Panc1 (cell line): ENCODE results near the gene ATP6V0E2. TPM values are rescaled to one million over a fixed set of nuclear protein-coding genes. Genes with fewer than 3 reads are reported as not detected.

Source experiments
- ATAC-seq: fragments of 200-7000 bp; cut with Tn5 transposase; 2 replicates; pipeline ENCODE4 v1.9.1; 2020; ENCODE audit warnings: mild to moderate bottlenecking, moderate library complexity
- BruUV-seq: library from RNA; stranded (reverse); fragments of 400-500 nt; replicated peaks from 2 replicates; lab custom pipeline; 2021; lab: Mats Ljungman, UMichigan
- CTCF ChIA-PET: fragments of 300-600 bp; sonication (Branson Sonifier 250); formaldehyde crosslinking; loops from one replicate; lab custom pipeline; 2022; ENCODE audit warnings: antibody characterized with exemption; lab: Charles Lee
- POLR2A ChIA-PET: fragments of 300-600 bp; sonication (Branson Sonifier 250); formaldehyde crosslinking; loops from one replicate; lab custom pipeline; 2022; ENCODE audit warnings: antibody characterized with exemption; lab: Charles Lee
- DNase-seq: peaks from one replicate; pipeline ENCODE4 v3.0.0-alpha.2; 2010; ENCODE audit warnings: low read depth, low spot score
- H3K27ac ChIP-seq: 2 replicates; pipeline ENCODE4 v1.5.1; 2011; ENCODE audit warnings: mild to moderate bottlenecking, low read length, inconsistent platforms
- H3K27me3 ChIP-seq: fragments of 200-500 bp; sonication (Bioruptor generic); 2 replicates; pipeline ENCODE4 v1.6.0; 2014; ENCODE audit warnings: low read length, inconsistent platforms; ENCODE audit not compliant: control insufficient read depth, insufficient read depth
- H3K36me3 ChIP-seq: fragments of 200-500 bp; sonication (Bioruptor generic); 2 replicates; pipeline ENCODE4 v1.5.1; 2014; ENCODE audit warnings: inconsistent platforms, mild to moderate bottlenecking, low read length, moderate library complexity; ENCODE audit not compliant: control insufficient read depth, insufficient read depth
- H3K4me1 ChIP-seq: 2 replicates; pipeline ENCODE4 v1.5.1; 2011; ENCODE audit warnings: inconsistent platforms, mild to moderate bottlenecking, low read length, moderate library complexity; ENCODE audit not compliant: control insufficient read depth, insufficient read depth
- H3K4me3 ChIP-seq, 2 experiments: 2 replicates each; pipeline ENCODE4 v1.5.1; 2011 to 2012; ENCODE audit warnings: low read depth in 2 of 2, low read length in 2 of 2, mild to moderate bottlenecking in 2 of 2, inconsistent platforms in 1 of 2, moderate library complexity in 1 of 2
- H3K9me3 ChIP-seq: fragments of 200-500 bp; sonication (Bioruptor generic); 2 replicates; pipeline ENCODE4 v1.5.1; 2014; ENCODE audit warnings: low read depth, mild to moderate bottlenecking, inconsistent platforms, low read length, moderate library complexity; ENCODE audit not compliant: control insufficient read depth, insufficient read depth
- POLR2AphosphoS5 ChIP-seq: IDR thresholded peaks from 2 replicates; pipeline ENCODE4 v1.6.1; 2012; ENCODE audit warnings: mild to moderate bottlenecking, low read depth, low read length, moderate library complexity
- SIN3A ChIP-seq: IDR thresholded peaks from 2 replicates; pipeline ENCODE4 v1.6.1; 2012; ENCODE audit warnings: low read depth, mild to moderate bottlenecking, low read length, moderate library complexity, borderline replicate concordance; ENCODE audit not compliant: insufficient read depth
- TCF7L2 ChIP-seq: IDR thresholded peaks from 2 replicates; pipeline ENCODE4 v1.6.1; 2011; ENCODE audit warnings: mild to moderate bottlenecking, low read depth, low read length, inconsistent platforms
- in situ Hi-C: cut with HindIII; loops from 2 replicates; pipeline ENCODE4 v1.10.0; 2016; ENCODE audit warnings: low sequenced_read_pairs, low pct_unique_long_range_greater_than_20kb
- intact Hi-C: fragments of 100-400 bp; cut with micrococcal nuclease; formaldehyde crosslinking; loops from one replicate; pipeline ENCODE4 v1.10.0; 2022; ENCODE audit not compliant: unreplicated experiment
- total RNA-seq: library from RNA; stranded (reverse); gene quantifications from one replicate; pipeline ENCODE4 v1.2.1, GENCODE V29; 2021; ENCODE audit not compliant: unreplicated experiment
- TF ChIP-seq, protein P1 (sequence below), 2 experiments: IDR thresholded peaks; 2 replicates each; pipeline ENCODE4 v1.6.1; 2011 to 2012; ENCODE audit warnings: low read depth in 2 of 2, control low read depth in 1 of 2, low read length in 1 of 2, mild to moderate bottlenecking in 1 of 2, moderate library complexity in 1 of 2; ENCODE audit not compliant: insufficient read depth in 1 of 2
- TF ChIP-seq, protein P2 (sequence below): fragments of 450-650 bp; IDR thresholded peaks from 2 replicates; pipeline ENCODE4 v1.5.1; 2017; ENCODE audit warnings: mild to moderate bottlenecking

ATP6V0E2 gene
- total RNA-seq, 1 experiment from 2014 or later = 44.7 TPM

DNA sequence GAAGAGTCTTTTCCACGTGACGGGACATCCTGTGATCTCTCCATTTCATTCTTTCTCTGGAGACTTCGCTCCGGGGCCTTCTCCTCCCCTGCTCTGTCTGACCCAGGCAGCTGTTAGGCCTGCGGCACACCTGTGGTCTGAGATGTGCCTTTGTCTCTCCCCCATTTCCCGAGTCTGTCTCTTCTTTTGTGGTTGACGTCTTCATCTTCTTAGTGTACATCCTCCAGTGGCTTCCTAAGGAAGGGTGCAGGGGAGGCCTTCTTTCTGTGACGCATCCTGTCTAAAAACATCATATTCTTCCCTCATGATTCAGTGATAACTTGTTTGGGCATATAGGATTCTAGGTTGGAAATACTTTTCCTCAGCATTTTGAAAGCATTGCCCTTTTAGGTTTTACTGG is 17.2 kb upstream of the ATP6V0E2 start:
- Histone ChIP-seq H3K27me3 (no peaks in the 10 kb centered on the region), H3K4me1 (no peaks in the 10 kb centered on the region; the same call in 1 of the 2 replicates), H3K27ac (no peak overlapping the region), H3K4me3 (no peak overlapping the region), H3K36me3 (no peaks in the 10 kb centered on the region), H3K9me3 (no peaks in the 10 kb centered on the region)
- in situ Hi-C loops = no loop called here
- BruUV-seq = no TSS peak
- no peak for ATAC-seq
- TF ChIP-seq, protein P1, sequence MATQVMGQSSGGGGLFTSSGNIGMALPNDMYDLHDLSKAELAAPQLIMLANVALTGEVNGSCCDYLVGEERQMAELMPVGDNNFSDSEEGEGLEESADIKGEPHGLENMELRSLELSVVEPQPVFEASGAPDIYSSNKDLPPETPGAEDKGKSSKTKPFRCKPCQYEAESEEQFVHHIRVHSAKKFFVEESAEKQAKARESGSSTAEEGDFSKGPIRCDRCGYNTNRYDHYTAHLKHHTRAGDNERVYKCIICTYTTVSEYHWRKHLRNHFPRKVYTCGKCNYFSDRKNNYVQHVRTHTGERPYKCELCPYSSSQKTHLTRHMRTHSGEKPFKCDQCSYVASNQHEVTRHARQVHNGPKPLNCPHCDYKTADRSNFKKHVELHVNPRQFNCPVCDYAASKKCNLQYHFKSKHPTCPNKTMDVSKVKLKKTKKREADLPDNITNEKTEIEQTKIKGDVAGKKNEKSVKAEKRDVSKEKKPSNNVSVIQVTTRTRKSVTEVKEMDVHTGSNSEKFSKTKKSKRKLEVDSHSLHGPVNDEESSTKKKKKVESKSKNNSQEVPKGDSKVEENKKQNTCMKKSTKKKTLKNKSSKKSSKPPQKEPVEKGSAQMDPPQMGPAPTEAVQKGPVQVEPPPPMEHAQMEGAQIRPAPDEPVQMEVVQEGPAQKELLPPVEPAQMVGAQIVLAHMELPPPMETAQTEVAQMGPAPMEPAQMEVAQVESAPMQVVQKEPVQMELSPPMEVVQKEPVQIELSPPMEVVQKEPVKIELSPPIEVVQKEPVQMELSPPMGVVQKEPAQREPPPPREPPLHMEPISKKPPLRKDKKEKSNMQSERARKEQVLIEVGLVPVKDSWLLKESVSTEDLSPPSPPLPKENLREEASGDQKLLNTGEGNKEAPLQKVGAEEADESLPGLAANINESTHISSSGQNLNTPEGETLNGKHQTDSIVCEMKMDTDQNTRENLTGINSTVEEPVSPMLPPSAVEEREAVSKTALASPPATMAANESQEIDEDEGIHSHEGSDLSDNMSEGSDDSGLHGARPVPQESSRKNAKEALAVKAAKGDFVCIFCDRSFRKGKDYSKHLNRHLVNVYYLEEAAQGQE (IDR thresholded peaks at IDR 0.05; ENCODE audit: insufficient read depth in 1 of 2, low read depth in 2 of 2, low read length in 1 of 2) = no peak
- no peak for TF ChIP-seq TCF7L2
- no peak for TF ChIP-seq POLR2AphosphoS5
- TF ChIP-seq, protein P2, sequence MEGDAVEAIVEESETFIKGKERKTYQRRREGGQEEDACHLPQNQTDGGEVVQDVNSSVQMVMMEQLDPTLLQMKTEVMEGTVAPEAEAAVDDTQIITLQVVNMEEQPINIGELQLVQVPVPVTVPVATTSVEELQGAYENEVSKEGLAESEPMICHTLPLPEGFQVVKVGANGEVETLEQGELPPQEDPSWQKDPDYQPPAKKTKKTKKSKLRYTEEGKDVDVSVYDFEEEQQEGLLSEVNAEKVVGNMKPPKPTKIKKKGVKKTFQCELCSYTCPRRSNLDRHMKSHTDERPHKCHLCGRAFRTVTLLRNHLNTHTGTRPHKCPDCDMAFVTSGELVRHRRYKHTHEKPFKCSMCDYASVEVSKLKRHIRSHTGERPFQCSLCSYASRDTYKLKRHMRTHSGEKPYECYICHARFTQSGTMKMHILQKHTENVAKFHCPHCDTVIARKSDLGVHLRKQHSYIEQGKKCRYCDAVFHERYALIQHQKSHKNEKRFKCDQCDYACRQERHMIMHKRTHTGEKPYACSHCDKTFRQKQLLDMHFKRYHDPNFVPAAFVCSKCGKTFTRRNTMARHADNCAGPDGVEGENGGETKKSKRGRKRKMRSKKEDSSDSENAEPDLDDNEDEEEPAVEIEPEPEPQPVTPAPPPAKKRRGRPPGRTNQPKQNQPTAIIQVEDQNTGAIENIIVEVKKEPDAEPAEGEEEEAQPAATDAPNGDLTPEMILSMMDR = no peak
- no peak for TF ChIP-seq SIN3A
- no peak for DNase-seq
- ChIA-PET CTCF (no interaction called here), POLR2A (no interaction called here)
- intact Hi-C loops = no loop called here

DNA sequence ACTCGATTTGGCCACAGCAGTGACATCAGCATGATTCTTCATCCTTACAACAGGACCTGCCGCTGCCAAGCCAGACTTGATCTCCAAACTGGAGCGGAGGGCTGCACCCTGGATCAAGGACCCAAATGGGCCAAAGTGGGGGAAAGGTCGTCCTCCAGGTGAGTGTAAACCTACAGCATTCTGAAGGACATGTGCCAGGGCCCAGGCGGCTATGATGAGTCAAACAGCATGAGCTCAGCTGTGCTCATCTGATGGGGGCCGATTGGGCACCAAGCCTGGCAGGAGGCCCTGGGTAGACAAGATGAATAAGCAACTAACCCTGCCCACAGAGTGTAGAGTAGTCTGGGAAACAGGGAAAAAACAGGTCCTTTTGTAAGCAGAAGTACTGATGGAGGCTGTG is 14.4 kb upstream of the ATP6V0E2 start:
- Histone ChIP-seq H3K27ac (no peak overlapping the region), H3K36me3 (no peaks in the 10 kb centered on the region), H3K27me3 (no peaks in the 10 kb centered on the region), H3K4me3 (no peak overlapping the region), H3K4me1 (no peaks in the 10 kb centered on the region; the same call in 1 of the 2 replicates), H3K9me3 (no peaks in the 10 kb centered on the region)
- no TSS peak for BruUV-seq
- CTCF ChIA-PET = no interaction called here
- no peak for DNase-seq
- intact Hi-C loops (no loop called here), in situ Hi-C loops (no loop called here)
- TF ChIP-seq, protein P1 (IDR thresholded peaks at IDR 0.05; ENCODE audit: insufficient read depth in 1 of 2, low read depth in 2 of 2, low read length in 1 of 2) = no peak
- TF ChIP-seq SIN3A (no peak), POLR2AphosphoS5 (no peak), TCF7L2 (no peak)
- TF ChIP-seq, protein P2 = no peak
- POLR2A ChIA-PET = no interaction called here
- ATAC-seq = no peak
